Activated CD4-positive, alpha-beta T cell treated with anti-CD3 and anti-CD28 coated beads, Interleukin-2, amount 50 U/mL, for 4 hours (primary cell): ENCODE data around the gene RCOR2.

Experiments
- DNase-seq, 2 experiments: peaks; one replicate each; pipeline ENCODE4 v3.0.0-alpha.2; 2020

The RCOR2 gene

GRCh38 chr11:63907063-63907462, 9.9 kb downstream of the RCOR2 start:
- no peak for DNase-seq

GRCh38 chr11:63906585-63906984, 10.4 kb downstream of the RCOR2 start:
- DNase-seq: peak; percentile 50 to 52

- DNase-seq: no peak
These were observed 10.9 kb downstream of the RCOR2 start for GRCh38 chr11:63906087-63906486.

GRCh38 chr11:63905179-63905578, 11.8 kb downstream of the RCOR2 start:
- no peak for DNase-seq

- DNase-seq: no peak
These were observed 12.2 kb downstream of the RCOR2 start for GRCh38 chr11:63904743-63905142.

GRCh38 chr11:63903884-63904283, 13.1 kb downstream of the RCOR2 start:
- no peak for DNase-seq

- no peak for DNase-seq
These were observed 15.3 kb downstream of the RCOR2 start for GRCh38 chr11:63901660-63902059.

GRCh38 chr11:63897459-63898146, 19.4 kb downstream of the RCOR2 start:
- DNase-seq: no peak

GRCh38 chr11:63896071-63896470, 20.9 kb downstream of the RCOR2 start:
- DNase-seq: no peak

- DNase-seq: no peak
These were observed 23.6 kb downstream of the RCOR2 start for GRCh38 chr11:63893355-63893754.

- DNase-seq: no peak
These were observed 24.7 kb downstream of the RCOR2 start for GRCh38 chr11:63892228-63892627.

- DNase-seq: no peak
These were observed 26.6 kb downstream of the RCOR2 start for GRCh38 chr11:63890368-63890767.

GRCh38 chr11:63889344-63889743, 27.6 kb downstream of the RCOR2 start:
- DNase-seq: no peak

- peak; percentile 51 to 55 for DNase-seq
These were observed 28.5 kb downstream of the RCOR2 start for GRCh38 chr11:63888170-63889086.

- no peak for DNase-seq
These were observed 29.5 kb downstream of the RCOR2 start for GRCh38 chr11:63887386-63887999.

GRCh38 chr11:63884196-63884932, 32.6 kb downstream of the RCOR2 start:
- DNase-seq: no peak

- no peak for DNase-seq
These were observed 33.2 kb downstream of the RCOR2 start for GRCh38 chr11:63883791-63884190.

GRCh38 chr11:63882555-63883242, 34.3 kb downstream of the RCOR2 start:
- no peak for DNase-seq

GRCh38 chr11:63880403-63880790, 36.6 kb downstream of the RCOR2 start:
- no peak for DNase-seq

GRCh38 chr11:63879598-63880402, 37.2 kb downstream of the RCOR2 start:
- DNase-seq: no peak

GRCh38 chr11:63877658-63878241, 39.2 kb downstream of the RCOR2 start:
- DNase-seq: no peak
